GM03348 (cell line): ENCODE data around the gene EIF4G1.
"Not testable (repeated sequence)": the region's sequence is repeated elsewhere in the genome, so short reads cannot be mapped to it uniquely, and the experiment has no call there.

Experiments used
- DNase-seq: peaks from one replicate; pipeline ENCODE4 v3.0.0; 2012; ENCODE audit warnings: low spot score

The EIF4G1 gene

GRCh38 chr3:184335661-184336546, 21.5 kb downstream of the EIF4G1 start:
- DNase-seq: peak; percentile 92

DNA sequence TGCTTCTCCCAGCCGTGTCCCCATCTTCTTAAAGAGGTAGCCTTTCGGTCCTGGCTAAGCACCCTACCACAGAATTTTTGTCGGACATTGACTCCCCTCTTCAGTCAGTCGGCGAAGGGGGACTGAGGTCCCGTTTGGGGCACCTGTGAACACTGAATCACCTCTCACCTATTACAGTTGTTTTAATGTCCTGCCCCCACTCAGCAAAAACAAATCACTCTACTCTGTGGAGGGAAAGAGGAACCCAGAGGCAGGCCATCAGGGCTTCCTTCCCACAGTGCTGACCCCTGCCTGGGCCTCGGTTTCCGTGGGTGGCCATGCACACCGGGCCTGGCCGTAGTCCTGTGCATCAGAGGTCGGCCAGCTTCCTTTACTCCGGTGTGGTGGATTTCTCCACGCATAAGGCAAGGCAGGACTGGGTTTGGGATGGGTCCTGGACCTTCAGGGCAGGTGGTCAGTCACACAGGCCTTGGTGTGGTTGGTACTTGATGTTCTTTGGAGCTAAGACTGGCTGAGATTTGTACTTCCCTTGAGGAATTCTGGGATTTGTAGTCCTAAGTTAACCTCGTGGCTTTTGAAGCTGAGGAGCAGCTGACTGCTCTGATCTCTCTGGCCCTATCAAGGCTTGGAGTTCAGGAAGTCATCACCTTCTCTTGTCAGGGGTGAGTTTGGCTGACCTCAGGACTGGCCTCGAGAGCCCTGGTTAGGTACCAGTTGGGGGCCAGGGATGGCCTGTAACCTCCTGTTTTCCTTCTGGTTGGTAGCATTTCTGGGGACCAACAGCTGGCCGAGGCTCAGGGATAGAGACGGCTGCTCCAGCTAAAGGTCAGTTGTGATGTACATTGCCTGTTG, 22.4 kb downstream of the EIF4G1 start:
- DNase-seq: peak; percentile 62

DNA sequence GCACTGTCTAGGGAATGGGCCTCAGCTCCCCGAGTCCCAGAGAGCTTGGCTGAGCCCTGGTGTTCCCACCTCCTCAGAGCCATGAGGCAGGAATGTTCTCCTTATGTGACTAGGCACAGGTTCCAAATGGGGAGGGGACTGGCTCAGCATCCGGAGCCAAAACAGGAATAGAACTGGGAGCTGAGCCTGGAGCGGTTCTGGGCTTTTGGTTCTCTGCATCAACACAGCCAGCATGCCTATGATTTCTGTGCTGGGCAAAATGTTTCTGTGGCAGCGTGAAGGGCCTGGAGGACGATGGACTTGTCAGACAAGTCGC, 23.0 kb downstream of the EIF4G1 start, which contains the start of gene FAM131A:
TSS of gene FAM131A (plus strand) at position 202 of the 316 bp plus-strand sequence. CDS start at position 233, 31 bp downstream.
- DNase-seq: peak; percentile 60

GRCh38 chr3:184337981-184338380, 23.6 kb downstream of the EIF4G1 start:
- DNase-seq: no peak

- DNase-seq: no peak
These were observed 24.1 kb downstream of the EIF4G1 start for GRCh38 chr3:184338511-184338945.

GRCh38 chr3:184339001-184339400, 24.6 kb downstream of the EIF4G1 start:
- no peak for DNase-seq

- DNase-seq: not testable (repeated sequence)
These were observed 25.2 kb downstream of the EIF4G1 start for GRCh38 chr3:184339451-184340135.

GRCh38 chr3:184341925-184342324, 27.5 kb downstream of the EIF4G1 start:
- no peak for DNase-seq

DNA sequence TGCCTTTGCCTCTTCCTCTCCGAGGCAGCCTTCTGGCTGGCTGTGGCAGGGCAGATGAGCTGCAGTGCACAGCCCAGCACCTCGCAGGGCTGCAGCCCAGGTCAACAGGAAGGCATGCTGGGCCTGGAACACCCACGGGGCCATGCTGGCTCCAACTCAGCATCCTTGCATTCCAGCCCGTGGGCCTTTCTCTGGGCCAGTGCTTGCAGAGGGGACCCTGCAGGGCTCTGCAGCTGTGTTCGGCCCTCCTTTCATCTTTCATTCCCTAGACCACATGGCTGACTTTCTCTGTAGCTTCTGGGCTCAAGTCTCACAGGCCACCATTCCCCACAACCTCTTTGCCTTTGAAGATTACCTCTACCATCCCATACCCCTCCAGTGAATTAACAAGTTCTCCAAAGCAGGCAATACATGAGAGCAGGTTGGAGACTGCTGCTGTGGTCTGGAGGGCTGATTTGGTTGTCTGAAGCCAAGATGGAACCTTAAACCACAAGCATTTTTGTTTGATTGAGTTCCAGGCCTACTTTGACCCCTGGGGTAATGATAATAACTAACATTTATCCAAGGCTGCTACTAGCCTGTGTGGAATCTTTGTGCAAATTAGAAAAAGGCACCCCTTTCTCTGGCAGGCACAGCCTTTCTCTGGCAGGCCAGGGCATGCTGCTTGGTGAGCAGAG, 28.9 kb downstream of the EIF4G1 start:
- DNase-seq: no peak

DNA sequence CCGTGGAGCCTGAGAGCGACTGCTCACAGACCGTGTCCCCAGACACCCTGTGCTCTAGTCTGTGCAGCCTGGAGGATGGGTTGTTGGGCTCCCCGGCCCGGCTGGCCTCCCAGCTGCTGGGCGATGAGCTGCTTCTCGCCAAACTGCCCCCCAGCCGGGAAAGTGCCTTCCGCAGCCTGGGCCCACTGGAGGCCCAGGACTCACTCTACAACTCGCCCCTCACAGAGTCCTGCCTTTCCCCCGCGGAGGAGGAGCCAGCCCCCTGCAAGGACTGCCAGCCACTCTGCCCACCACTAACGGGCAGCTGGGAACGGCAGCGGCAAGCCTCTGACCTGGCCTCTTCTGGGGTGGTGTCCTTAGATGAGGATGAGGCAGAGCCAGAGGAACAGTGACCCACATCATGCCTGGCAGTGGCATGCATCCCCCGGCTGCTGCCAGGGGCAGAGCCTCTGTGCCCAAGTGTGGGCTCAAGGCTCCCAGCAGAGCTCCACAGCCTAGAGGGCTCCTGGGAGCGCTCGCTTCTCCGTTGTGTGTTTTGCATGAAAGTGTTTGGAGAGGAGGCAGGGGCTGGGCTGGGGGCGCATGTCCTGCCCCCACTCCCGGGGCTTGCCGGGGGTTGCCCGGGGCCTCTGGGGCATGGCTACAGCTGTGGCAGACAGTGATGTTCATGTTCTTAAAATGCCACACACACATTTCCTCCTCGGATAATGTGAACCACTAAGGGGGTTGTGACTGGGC, 30.3 kb downstream of the EIF4G1 start:
- DNase-seq: no peak

DNA sequence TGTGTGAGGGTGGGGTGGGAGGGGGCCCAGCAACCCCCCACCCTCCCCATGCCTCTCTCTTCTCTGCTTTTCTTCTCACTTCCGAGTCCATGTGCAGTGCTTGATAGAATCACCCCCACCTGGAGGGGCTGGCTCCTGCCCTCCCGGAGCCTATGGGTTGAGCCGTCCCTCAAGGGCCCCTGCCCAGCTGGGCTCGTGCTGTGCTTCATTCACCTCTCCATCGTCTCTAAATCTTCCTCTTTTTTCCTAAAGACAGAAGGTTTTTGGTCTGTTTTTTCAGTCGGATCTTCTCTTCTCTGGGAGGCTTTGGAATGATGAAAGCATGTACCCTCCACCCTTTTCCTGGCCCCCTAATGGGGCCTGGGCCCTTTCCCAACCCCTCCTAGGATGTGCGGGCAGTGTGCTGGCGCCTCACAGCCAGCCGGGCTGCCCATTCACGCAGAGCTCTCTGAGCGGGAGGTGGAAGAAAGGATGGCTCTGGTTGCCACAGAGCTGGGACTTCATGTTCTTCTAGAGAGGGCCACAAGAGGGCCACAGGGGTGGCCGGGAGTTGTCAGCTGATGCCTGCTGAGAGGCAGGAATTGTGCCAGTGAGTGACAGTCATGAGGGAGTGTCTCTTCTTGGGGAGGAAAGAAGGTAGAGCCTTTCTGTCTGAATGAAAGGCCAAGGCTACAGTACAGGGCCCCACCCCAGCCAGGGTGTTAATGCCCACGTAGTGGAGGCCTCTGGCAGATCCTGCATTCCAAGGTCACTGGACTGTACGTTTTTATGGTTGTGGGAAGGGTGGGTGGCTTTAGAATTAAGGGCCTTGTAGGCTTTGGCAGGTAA, 31.1 kb downstream of the EIF4G1 start:
- peak; percentile 86 for DNase-seq

DNA sequence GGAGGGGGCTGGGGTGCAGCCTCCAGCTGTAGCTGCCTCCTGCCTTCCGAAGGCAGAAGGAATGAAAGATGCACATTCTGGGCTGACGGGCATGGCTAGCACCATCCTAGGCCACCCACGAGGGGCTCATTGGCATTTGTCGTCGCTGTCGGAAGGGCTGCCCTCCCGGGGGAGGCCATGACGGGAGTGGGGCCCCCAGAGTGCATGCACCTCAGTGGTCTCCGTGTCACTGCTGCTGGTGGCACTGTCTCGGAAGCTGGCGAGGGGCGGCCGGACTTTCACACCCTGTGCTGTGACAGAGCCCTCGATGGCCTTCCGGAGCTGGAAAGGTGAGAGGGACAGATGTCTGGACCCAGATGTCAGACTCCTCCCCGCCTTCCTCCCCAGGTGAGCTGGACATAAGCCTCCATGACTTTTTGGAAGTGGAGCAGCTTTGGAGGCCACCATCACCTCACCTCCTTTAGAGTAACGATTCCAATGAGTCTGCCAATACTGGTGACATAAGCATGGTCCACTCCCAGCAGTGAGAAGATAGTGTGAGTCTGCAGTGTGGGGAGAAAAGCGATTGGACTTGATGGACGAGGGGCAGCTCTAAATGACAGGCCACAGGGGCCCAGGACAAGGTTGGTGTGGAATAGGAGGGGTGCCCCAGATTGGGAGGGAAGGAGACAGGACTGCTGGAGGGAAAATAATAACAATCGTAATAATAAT, 32.2 kb downstream of the EIF4G1 start:
- no peak for DNase-seq

- DNase-seq: no peak
These were observed 33.1 kb downstream of the EIF4G1 start for GRCh38 chr3:184347321-184348056.

GRCh38 chr3:184348057-184348382, 33.6 kb downstream of the EIF4G1 start:
- DNase-seq: no peak

DNA sequence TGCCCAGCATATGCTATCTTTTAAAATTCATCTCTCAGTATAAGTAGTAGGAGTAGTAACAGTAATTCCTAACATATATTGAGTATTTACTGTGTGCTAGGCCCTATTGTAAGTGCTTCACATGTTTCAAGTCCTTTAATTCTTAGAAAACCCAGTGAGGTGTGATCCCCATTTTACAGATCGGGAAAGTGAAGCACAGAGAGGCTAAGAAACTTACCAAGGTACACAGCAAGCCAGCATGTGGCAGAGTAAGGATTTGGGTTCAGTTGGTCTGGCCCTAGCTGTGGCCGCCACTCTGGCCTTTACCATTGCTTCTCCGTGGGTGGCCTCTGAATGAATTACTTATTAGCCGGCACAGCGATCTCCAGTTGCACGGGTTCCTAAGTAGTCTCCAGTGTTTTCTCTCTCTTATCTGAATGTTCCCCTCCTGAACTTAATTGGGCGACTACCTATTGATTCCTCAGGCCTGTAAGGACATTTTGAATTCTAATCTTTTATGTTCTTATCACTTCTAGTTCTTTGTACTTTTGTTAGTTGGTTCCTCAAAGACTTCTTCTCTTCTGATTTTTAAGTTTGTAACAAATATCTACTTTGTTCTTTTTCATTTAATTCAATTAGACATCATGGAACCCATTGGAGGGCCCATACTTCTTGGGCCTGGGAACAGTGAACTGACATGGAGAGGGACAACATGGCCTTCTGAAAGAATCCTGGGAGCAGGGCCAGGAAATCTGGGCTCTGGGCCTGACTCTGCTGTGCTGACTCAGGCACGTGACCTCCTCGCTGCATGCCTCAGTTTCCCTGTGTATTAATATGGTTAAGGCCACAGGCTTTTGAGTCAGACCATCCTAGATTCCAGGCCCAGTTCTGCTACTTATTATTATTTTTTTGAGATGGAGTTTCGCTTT, 35.4 kb downstream of the EIF4G1 start:
- no peak for DNase-seq

DNA sequence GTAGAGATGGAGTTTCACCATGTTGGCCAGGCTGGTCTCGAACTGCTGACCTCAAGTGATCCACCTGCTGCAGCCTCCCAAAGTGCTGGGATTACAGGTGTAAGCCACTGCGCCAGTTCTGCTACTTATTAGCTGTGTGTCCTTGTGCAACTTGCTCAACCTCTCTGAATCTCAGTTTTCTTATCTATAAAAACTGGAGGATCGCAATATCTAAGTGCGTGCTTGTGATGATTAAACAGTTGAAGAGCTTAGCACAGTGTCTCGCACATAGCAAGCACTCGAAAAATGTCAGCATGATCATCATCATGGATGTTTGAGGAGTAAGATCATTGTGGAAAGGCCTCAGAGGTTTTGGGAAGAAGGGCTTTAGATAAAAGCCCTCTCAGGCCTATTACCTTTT, 36.2 kb downstream of the EIF4G1 start:
- no peak for DNase-seq

GRCh38 chr3:184351511-184352148, 37.2 kb downstream of the EIF4G1 start:
- DNase-seq: no peak
